Vagina (tissue), 2 donors: ENCODE measurements around the gene LYPD8.

Experiments used
- POLR2A ChIP-seq, 2 donors: fragments of 450-650 bp; IDR thresholded peaks; one replicate each; pipeline ENCODE4 v1.6.1; 2017; ENCODE audit warnings: antibody characterized with exemption in 2 of 2, mild to moderate bottlenecking in 2 of 2, moderate library complexity in 2 of 2
- POLR2AphosphoS5 ChIP-seq, 2 donors: sonication (generic); formaldehyde crosslinking; IDR thresholded peaks; one replicate each; pipeline ENCODE4 v1.9.0; 2017; ENCODE audit warnings: antibody characterized with exemption in 2 of 2, mild to moderate bottlenecking in 2 of 2, low read depth in 1 of 2; ENCODE audit not compliant: insufficient read depth in 1 of 2
- TF ChIP-seq, protein P1 (sequence below), 3 experiments: fragments of 450-650 bp in 2 of 3; fragments of 200-600 bp in 1 of 3; sonication (generic) in 1 of 3; IDR thresholded peaks; one replicate each; pipeline ENCODE4 v1.5.1; 2017 to 2019; ENCODE audit warnings: antibody characterized with exemption in 3 of 3, mild to moderate bottlenecking in 2 of 3, moderate library complexity in 2 of 3

DNA sequence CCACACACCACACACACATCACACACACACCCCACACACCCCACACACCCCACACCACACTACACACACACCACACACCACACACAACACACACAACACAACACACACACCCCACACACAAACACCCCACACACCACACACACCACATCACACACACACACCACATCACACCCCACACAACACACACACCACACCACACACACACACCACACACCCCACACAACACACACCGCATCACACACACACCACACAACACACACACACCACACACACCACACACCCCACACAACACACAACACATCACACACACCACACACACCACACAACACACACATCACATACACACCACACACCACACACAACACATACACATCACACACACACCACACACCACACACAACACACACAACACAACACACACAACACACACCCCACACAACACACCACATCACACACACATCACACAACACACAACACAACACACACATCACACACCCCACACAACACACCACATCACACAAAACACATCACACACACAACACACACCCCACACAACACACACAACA, 2.4 kb downstream of the LYPD8 start:
- TF ChIP-seq POLR2A (IDR thresholded peaks at IDR 0.05) (no peak), POLR2AphosphoS5 (IDR thresholded peaks at IDR 0.05; ENCODE audit: insufficient read depth in 1 of 2, low read depth in 1 of 2) (no peak)
- TF ChIP-seq, protein P1, sequence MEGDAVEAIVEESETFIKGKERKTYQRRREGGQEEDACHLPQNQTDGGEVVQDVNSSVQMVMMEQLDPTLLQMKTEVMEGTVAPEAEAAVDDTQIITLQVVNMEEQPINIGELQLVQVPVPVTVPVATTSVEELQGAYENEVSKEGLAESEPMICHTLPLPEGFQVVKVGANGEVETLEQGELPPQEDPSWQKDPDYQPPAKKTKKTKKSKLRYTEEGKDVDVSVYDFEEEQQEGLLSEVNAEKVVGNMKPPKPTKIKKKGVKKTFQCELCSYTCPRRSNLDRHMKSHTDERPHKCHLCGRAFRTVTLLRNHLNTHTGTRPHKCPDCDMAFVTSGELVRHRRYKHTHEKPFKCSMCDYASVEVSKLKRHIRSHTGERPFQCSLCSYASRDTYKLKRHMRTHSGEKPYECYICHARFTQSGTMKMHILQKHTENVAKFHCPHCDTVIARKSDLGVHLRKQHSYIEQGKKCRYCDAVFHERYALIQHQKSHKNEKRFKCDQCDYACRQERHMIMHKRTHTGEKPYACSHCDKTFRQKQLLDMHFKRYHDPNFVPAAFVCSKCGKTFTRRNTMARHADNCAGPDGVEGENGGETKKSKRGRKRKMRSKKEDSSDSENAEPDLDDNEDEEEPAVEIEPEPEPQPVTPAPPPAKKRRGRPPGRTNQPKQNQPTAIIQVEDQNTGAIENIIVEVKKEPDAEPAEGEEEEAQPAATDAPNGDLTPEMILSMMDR (IDR thresholded peaks at IDR 0.05): no peak
